NCI-H82 (cell line): ENCODE results near the gene PTPRM.

Source experiments
- DNase-seq: peaks from one replicate; lab custom pipeline; 2025; lab: John Stamatoyannopoulos, UW

Gene PTPRM

GRCh38 chr18:7856733-7857132, 289.6 kb downstream of the PTPRM start:
- no peak for DNase-seq

- DNase-seq: no peak
Measured at GRCh38 chr18:7857562-7857961, 290.4 kb downstream of the PTPRM start.

GRCh38 chr18:7859122-7859521, 292.0 kb downstream of the PTPRM start:
- no peak for DNase-seq

- DNase-seq: no peak
Measured at GRCh38 chr18:7870266-7870665, 303.1 kb downstream of the PTPRM start.

GRCh38 chr18:7870855-7871254, 303.7 kb downstream of the PTPRM start:
- DNase-seq: no peak

GRCh38 chr18:7871560-7872456, 304.7 kb downstream of the PTPRM start:
- DNase-seq: no peak

- peak; percentile 22 for DNase-seq
Measured at GRCh38 chr18:7872569-7872968, 305.5 kb downstream of the PTPRM start.

GRCh38 chr18:7873316-7873715, 306.2 kb downstream of the PTPRM start:
- DNase-seq: no peak

GRCh38 chr18:7876354-7877104, 309.4 kb downstream of the PTPRM start:
- no peak for DNase-seq

- no peak for DNase-seq
Measured at GRCh38 chr18:7877609-7878008, 310.5 kb downstream of the PTPRM start.

GRCh38 chr18:7878265-7879211, 311.4 kb downstream of the PTPRM start:
- no peak for DNase-seq

- peak; percentile 29 for DNase-seq
Measured at GRCh38 chr18:7879717-7880116, 312.6 kb downstream of the PTPRM start.

- no peak for DNase-seq
Measured at GRCh38 chr18:7885865-7886264, 318.7 kb downstream of the PTPRM start.

GRCh38 chr18:7886436-7886835, 319.3 kb downstream of the PTPRM start:
- DNase-seq: peak; percentile 30

- DNase-seq: no peak
Measured at GRCh38 chr18:7889515-7889914, 322.4 kb downstream of the PTPRM start.

- peak; percentile 45 for DNase-seq
Measured at GRCh38 chr18:7890075-7890474, 323.0 kb downstream of the PTPRM start.

- DNase-seq: no peak
Measured at GRCh38 chr18:7892556-7892955, 325.4 kb downstream of the PTPRM start.

GRCh38 chr18:7894592-7894991, 327.5 kb downstream of the PTPRM start:
- DNase-seq: no peak

- DNase-seq: no peak
Measured at GRCh38 chr18:7895346-7895745, 328.2 kb downstream of the PTPRM start.

- DNase-seq: no peak
Measured at GRCh38 chr18:7896161-7896560, 329.0 kb downstream of the PTPRM start.

- DNase-seq: no peak
Measured at GRCh38 chr18:7896805-7897518, 329.8 kb downstream of the PTPRM start.
